8988T (cell line): Measurements from ENCODE around the gene RWDD2A.

Experiments used
- DNase-seq: peaks from one replicate; pipeline ENCODE4 v3.0.0; 2011

The RWDD2A gene

GRCh38 chr6:83199173-83199862, 6.2 kb downstream of the RWDD2A start:
- no peak for DNase-seq

GRCh38 chr6:83199863-83200225, 6.7 kb downstream of the RWDD2A start:
- no peak for DNase-seq

- DNase-seq, result no peak
These were observed 8.9 kb downstream of the RWDD2A start for GRCh38 chr6:83202031-83202430.

- no peak for DNase-seq
These were observed 22.2 kb downstream of the RWDD2A start for GRCh38 chr6:83215131-83216047.

- DNase-seq, result no peak
These were observed 23.6 kb downstream of the RWDD2A start for GRCh38 chr6:83216806-83217205.

GRCh38 chr6:83218646-83219045, 25.5 kb downstream of the RWDD2A start:
- DNase-seq, result no peak

GRCh38 chr6:83220121-83220520, 27.0 kb downstream of the RWDD2A start:
- no peak for DNase-seq

- DNase-seq, result no peak
These were observed 28.1 kb downstream of the RWDD2A start for GRCh38 chr6:83221276-83221675.

GRCh38 chr6:83221889-83222479, 28.8 kb downstream of the RWDD2A start:
- DNase-seq, result no peak

GRCh38 chr6:83226517-83226916, 33.4 kb downstream of the RWDD2A start:
- no peak for DNase-seq

GRCh38 chr6:83231146-83231545, 38.0 kb downstream of the RWDD2A start:
- no peak for DNase-seq

GRCh38 chr6:83247471-83247870, 54.3 kb downstream of the RWDD2A start:
- no peak for DNase-seq
